NCI-H1105 treated with DMSO at 0.1 percent for 48 hours (cell line): Measurements from ENCODE around the gene MANEA.
"Not testable (repeated sequence)": the region's sequence is repeated elsewhere in the genome, so short reads cannot be mapped to it uniquely, and the experiment has no call there.

ENCODE experiments used
- DNase-seq: peaks from one replicate; lab custom pipeline; 2025; lab: John Stamatoyannopoulos, UW

The MANEA gene, protein sequence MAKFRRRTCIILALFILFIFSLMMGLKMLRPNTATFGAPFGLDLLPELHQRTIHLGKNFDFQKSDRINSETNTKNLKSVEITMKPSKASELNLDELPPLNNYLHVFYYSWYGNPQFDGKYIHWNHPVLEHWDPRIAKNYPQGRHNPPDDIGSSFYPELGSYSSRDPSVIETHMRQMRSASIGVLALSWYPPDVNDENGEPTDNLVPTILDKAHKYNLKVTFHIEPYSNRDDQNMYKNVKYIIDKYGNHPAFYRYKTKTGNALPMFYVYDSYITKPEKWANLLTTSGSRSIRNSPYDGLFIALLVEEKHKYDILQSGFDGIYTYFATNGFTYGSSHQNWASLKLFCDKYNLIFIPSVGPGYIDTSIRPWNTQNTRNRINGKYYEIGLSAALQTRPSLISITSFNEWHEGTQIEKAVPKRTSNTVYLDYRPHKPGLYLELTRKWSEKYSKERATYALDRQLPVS

DNA sequence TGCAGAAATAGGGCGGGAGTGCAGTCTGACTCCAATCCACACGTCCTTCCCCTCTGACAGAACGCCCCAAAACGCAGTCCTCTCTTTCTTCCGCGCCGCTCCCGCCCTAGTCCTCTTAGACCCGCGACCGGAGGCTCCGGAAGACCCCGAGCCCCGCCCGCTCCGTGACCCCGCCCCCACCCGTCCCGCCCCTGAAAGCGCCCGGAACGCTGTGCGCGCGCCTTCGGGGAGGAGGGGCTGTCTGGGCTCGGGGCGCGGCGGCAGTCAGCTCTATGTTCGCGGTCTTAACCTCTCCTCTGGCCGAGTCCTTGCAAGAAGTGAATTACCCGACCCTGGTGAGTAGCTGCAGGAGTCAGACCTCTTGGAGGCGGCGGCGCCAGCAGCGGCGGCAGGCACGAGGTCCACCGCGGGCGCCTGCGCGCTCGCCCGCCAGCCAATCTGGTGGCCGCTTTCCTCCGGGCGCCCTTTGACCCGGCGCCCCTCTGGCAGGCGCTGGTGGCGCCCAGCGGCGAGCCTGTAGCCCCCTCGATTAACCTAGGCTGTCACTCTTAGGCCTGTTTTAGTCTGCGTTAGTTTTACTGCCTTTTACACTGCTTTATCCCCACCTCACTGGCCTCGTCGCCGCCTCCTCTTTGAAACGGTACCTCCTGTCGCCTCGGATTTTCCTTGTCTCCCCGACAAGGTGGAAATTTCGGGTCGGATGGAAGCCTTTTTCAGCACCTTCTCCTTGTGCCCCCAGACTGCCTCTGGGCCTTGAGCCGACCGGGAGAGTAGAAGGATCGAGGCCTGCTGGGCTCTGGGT lies at the start of gene MANEA:
MANEA (plus strand) TSS at position 232 of the 802 bp plus-strand sequence. CDS start 8,905 bp downstream, outside the sequence.
- peak; percentile 92 for DNase-seq

- DNase-seq: no peak
These were observed 47.6 kb upstream of the MANEA start for GRCh38 chr6:95529762-95530161.

DNA sequence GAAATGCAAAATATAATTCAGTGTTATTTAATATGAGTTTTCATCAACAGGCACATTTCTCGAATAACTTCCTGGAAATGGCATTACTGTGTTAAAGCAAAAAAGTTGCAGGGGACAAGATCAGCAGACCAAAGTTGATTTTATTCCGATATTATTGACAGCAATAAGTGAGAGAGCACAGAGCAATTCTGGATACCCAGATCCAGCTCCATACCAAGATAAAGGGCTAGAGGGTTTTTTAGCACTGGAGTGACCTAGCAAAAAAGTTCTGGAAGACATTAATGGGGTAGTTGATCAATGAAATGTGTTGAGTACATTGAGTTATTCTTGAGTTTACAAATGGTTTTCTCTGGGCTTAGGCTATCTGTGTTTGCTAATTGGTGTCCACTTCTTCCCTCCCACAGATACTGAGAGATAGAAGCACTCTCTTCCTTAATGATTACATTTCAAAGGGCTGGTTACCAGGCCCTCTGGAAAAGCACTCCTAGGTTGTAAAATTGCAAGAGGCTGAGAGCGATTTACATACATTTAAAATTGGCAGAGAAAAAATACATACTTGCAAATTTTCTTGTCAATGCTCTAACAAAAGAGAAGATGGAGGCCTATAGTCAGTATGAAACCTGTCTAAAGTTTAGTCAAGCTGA lies 47.0 kb upstream of the MANEA start:
- DNase-seq: no peak

- DNase-seq: no peak
These were observed 33.5 kb upstream of the MANEA start for GRCh38 chr6:95543798-95544197.

- DNase-seq: no peak
These were observed 32.7 kb upstream of the MANEA start for GRCh38 chr6:95544517-95545225.

DNA sequence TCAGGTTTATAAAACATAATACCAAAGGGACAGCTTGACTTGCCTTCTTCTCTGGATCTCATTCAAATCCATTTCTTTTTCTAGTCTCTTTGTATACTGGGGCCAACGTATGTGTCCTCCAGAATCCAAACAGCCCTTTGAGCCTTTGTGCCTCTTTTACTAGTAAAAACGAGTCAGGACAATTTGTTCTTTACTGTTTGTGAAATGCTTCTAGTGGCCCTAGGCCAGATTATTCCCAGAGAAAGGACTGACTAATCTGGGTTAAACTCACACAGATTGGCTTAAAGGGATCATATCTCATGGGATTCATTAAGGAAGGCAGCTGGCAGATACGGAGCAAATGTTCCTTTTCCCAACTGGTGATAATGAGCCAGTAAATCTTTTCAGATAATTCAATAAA lies 32.1 kb upstream of the MANEA start:
- DNase-seq: no peak

- no peak for DNase-seq
These were observed 31.6 kb upstream of the MANEA start for GRCh38 chr6:95545686-95546085.

GRCh38 chr6:95546148-95546547 lies 31.2 kb upstream of the MANEA start:
- no peak for DNase-seq

DNA sequence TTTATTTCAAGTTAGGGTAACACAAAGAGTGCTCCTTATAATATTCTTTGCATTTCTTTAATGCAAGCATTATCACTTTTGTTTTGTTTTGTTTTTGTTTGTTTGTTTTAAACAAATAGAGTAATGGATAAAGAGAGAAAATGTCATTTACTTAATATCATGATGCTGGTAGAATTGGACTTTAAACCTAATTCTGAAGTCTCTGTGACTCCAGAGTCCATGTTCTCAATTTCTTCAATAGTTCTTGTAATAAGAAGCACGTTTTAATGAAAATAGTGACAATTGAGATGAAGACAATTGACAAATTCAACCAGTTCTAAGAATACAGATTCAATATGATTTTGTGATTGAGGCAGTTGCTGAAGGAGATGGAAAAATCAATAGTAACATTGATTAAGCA lies 30.3 kb upstream of the MANEA start:
- DNase-seq: no peak

GRCh38 chr6:95548188-95548786 lies 29.0 kb upstream of the MANEA start:
- DNase-seq: no peak

DNA sequence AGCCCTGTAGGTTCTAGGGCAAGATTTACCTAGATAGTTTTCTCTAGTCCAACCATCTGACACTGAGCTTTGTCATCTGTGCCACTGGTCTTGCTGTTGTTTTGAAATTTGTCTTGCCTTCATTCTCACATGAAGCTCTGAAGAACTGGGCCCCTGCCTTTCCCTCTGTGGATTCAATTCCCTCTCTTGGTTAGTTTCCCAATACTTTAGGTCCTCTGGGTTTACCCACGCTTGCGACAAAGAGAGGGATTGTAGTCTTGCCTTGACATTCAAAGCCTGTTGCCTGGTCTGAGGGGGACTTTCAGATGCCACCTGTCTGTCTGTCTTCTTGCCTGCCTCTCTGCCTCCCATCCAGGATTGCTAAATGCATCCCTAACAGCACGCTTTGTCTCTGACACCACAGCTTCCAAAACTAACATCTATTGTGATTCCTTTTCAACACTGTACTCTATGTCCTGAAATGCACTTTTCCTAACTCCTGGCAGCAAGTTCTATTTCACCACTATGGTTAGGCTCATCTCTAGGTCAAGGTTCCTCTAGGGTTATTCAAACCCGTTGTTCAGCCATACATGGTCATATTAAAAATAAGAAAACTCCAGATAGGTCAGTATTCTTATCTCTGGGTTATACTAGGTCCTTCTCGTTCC lies 25.5 kb upstream of the MANEA start:
- DNase-seq: no peak

GRCh38 chr6:95553880-95554279 lies 23.5 kb upstream of the MANEA start:
- no peak for DNase-seq

GRCh38 chr6:95560956-95561355 lies 16.4 kb upstream of the MANEA start:
- not testable (repeated sequence) for DNase-seq

GRCh38 chr6:95569560-95569959 lies 7.8 kb upstream of the MANEA start:
- DNase-seq: no peak

DNA sequence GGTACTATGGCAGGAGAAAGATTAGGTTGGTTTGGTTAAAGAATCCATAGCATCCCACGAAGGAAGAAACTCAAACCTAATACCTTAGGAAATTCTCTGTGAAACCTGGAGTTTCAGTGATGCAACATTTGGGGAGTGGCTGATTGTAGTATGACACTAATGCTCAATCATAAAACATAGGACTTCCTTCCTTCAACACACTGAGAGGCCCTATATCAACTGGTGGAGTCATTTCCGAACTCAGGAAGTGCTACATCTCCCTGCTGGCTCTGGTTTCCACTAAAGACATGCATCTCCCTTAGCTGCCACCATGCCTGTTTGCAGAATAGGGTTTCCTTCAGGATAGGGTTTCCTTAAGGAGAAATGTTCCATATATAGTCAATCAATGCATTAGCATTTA lies 5.2 kb upstream of the MANEA start:
- DNase-seq: no peak

DNA sequence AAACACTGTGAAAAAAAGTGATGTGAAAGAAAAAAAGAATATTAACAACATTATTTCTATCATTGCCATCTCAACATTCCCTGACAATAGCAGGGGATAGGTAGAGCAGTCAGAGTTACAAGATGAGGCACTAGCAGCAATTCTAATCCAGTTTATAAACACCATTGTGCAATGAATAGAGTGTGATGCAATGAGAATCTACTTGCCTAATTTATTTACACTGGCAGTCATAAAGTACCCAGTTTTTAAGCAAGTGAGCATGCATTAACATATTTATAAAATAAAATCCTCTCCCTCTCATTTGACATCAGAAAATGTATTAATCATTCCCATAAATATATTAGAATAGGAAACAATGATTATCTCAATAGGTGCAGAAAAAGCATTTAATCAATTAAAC lies 2.5 kb upstream of the MANEA start:
- DNase-seq: no peak

GRCh38 chr6:95576218-95576997 lies 927 bp upstream of the MANEA start:
- peak; percentile 50 for DNase-seq

DNA sequence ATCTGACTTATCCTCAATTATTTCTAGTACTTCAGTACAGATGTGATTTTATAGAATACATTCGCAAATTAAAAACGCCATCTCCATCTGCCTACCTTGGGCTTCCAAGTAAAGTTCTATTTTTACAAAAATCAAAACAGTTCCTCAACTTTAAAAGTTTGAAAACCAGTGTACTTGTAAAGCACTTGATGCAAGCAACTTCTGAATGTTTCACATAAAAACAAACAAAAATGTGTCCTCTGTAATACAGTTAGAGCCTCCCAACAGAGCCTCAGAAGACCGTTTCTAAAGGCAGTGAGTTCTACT lies 384 bp upstream of the MANEA start:
- no peak for DNase-seq

DNA sequence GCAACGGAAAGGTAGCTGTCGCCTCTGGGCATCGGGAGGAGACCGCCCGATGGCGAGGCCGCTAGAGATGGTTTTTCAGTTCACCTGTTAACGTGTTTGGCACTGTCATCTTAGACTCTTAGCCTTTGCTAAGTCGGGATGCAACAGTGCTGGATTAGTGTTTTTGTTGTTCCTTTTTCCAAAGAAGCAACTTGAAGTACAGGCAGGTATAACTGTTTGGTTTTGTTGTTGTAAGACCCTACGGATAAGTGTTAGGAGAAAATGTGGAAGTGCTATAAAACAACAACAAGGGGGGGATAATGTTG lies 723 bp downstream of the MANEA start:
- DNase-seq: no peak

- no peak for DNase-seq
These were observed 3.7 kb downstream of the MANEA start for GRCh38 chr6:95581073-95581472.

DNA sequence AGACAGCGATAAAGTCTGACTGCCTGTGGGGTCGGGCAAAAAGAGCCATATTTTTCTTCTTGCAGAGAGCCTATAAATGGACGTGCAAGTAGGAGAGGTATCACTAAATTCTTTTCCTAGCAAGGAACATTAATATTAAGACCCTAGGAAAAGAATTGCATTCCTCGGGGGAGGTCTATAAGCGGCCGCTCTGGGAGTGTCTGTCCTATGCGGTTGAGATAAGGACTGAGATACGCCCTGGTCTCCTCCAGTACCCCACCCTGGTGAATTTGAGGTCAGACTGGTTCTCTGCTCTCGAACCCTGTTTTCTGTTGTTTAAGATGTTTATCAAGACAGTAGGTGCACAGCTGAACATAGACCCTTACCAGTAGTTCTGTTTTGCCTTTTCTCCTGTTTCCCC lies 6.9 kb downstream of the MANEA start:
- not testable (repeated sequence) for DNase-seq
